Amniotic epithelial cell (primary cell): ENCODE results near the gene LMO7.

Experiments used
- DNase-seq: peaks from one replicate; pipeline ENCODE4 v3.0.0-alpha.2; 2010; ENCODE audit warnings: low read depth

The LMO7 gene

DNA sequence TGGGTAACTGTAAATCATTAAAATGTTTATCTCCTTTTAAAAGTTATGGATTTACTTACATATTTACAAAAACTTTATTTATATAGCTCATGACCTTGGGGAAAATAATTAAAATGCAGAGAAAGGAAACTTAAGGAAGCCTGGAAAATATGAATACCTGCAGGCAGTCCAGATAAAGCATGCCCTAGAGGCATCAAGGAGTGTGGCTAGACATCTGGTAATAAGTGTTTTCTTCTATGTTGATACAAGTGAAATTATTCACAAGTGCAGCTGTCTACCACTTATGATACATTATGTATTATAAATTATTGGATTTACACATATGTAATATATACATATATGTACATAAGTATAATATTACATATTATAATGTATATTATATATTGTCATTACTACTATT is 207.9 kb downstream of the LMO7 start:
- DNase-seq, result no peak

DNA sequence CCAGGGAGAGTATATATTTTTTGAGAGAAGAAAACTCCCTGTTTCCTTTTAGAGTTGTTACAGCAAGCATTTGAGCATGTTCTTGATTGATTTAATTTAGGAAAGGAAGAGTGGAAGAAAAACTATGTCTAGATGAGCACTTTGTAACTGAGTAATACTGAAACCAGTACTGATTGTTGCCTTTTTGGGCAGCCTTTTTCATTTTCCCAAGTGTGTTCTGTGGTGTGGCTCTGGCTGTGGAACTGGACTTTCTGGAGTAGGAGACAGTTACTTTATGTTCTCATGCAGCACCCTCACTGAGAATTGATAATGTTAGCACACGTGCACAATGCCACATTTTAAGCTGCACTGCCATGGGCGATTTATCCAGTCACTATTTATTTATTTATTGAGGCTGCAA is 211.5 kb downstream of the LMO7 start:
- DNase-seq, result no peak

DNA sequence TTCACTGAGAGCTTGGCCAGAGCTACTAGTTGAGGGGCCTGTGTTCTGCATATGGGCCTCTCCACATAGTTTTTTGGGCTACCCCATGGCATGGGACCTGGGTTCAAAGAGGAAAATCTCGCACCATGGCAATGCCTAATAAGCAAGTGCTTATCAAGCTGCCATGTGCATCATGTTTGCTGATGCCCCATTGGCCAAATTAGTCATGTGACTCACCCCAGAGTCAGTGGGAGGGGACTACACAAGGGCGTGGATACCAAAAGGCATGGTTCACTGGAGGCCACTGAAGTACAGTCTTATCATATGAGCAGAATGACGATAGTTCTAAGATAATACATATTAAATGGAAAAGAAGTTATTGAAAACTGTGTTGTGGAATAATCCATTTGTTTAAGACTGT is 214.8 kb downstream of the LMO7 start:
- no peak for DNase-seq

DNA sequence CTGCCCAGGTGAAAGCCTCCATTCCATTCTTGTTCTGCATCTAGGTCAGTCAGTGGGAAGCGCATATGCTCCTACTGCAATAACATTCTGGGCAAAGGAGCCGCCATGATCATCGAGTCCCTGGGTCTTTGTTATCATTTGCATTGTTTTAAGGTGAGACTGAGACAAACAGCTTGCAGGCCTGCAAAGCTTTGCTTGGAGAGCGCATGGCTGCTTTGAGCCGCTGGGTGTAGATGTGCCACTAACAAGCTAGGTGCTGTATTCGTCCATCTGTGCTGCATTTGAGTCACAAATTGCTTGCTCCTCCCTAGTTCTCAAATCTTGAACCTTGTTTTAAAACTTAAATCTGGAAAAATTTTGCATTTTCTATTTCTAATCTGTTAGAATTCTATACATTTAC is 219.1 kb downstream of the LMO7 start:
- DNase-seq, result no peak

DNA sequence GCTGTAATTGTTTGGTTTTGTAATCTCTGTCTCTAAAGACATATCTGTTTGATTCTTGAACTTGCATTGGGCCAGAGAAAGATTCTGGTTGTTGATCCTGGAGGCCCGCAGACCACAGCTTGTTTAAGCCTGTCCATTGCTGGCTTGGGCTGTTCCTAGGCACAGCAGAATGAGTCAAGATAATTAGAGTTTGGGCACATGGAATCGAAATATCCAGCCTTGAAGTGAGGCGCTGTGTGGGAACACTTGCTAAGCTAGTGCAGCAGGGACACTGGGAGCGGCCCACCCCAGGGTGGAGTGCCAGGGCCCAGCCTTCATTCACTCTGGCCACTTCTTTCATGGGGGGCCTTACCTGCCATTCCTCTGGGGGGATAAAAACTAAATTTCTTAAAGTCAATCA is 219.7 kb downstream of the LMO7 start:
- DNase-seq, result no peak

DNA sequence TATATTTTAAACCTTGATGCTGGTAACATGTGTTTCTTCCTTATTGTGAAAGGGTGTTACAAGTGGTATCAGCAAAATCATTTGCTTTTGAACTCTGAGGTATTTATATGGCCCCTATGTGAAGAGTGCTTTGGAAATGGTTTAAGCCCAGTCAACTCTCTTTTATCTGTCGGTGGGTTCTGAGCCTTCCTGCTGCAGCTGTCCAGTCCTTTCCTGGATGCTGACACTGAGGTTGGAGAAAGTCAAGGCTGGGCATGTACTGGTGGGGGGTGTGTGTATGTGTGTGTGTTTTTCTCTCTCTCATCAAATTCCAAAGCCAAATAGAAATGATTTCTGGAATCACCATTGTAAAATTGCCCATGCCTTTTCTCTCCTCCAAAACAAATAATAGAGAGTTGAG is 221.2 kb downstream of the LMO7 start:
- DNase-seq, result no peak

DNA sequence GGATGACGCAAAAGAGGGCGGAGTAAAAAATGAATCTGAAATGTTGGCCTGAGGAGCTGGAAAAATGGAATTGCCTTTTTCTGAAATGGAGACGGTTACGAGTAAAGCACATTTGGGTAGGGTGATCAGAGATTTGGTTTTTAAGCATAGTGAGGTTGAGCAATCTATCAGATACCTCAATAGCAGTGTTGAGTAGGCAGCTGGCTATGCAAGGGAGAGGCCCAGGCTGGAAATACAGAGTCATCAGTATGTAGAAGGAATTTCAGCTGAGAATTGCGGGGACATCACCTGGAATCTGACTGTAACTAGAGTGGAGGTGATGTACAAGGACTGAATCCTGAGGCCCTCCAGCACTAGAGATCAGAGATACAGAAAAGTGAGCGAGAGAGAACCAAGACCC is 224.8 kb downstream of the LMO7 start:
- DNase-seq, result no peak

DNA sequence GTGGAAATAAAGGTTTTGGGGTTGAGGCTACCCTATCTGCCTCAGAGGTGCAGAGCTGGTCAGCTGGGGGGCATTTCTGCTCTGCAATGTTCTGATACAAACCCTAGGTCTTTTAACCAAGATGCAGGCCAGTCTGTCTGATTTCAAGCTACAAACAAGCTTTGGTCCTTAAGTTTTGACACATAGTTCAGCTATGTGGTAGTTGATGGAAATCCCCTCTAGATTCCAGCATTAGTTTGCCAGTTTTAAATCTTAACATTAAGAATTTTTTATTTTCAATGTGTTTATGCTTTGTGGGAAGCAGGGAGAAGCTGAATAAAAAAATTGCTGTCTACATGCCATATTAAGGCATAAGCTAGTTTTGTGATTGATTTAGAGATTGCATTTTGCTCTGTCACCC is 225.7 kb downstream of the LMO7 start:
- no peak for DNase-seq

DNA sequence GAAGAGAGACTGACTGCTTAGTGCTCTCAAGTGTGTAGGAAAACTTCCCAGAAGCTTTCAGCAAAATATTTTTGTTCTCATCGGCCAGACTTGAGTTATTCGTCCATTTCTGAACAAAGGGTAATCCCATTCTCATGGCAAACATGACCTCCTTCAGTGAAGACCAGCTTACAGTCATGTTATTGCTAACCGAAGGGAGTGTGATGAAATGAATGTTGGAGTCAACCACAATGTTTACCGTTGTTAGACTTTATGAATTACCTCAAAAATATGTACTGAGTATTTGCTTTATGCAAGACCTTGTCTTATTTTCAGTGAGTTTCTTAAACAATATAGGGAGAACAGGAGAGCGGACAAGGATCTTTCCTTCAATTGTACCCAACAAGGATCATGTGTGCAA is 228.6 kb downstream of the LMO7 start:
- peak; percentile 99 for DNase-seq

DNA sequence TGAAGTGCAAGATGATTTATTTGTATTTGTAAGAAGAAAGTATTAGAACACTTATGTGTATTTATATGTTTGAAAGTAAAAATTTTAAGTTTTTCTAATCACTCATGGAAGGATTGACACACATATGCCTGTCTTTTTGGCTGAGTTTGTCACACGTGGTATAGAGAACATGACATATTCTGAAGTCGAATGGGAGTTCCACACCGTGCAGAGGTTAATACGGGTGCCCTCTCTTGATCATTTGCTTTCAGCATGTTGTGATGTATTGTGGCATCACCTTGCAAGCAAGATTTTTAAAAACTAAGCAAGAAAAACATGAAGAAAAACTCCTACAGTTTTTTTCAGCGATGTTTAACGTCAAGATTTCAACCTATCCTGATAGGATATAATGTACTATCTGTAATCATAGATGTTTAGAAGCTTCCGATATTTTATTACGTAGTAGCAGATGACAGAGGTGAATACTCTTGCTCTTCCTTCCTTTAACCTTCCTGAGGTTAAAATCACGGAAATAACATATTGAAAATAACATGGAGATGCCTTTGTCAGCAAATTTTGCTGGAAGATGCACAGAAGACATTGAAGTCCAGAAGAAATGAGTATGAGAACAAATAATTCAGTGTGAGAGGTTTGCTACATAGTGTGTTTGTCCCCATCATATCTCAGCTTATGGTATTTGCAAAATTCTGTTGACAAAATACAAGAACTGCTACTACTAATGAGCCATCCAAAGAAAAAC is 231.4 kb downstream of the LMO7 start:
- DNase-seq, result no peak

DNA sequence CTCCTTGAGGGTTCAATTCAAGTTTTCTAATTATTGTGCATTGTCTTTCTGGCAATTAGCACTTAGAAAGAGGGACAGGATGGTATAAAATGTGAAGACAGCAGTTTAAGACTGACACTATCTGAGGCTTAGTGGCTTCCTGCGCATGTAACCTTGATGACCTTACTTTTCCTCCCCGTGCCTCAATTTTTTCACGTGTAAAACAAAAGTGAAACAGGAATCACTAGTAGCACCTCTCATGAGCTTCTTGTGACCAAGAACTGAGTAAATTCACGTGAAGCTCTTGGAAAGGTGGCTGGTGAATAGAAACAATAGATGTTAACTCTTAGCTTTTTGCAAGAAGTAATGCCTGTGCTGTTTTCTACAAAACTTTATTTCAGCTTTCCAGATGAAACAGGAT is 233.9 kb downstream of the LMO7 start:
- DNase-seq, result no peak

DNA sequence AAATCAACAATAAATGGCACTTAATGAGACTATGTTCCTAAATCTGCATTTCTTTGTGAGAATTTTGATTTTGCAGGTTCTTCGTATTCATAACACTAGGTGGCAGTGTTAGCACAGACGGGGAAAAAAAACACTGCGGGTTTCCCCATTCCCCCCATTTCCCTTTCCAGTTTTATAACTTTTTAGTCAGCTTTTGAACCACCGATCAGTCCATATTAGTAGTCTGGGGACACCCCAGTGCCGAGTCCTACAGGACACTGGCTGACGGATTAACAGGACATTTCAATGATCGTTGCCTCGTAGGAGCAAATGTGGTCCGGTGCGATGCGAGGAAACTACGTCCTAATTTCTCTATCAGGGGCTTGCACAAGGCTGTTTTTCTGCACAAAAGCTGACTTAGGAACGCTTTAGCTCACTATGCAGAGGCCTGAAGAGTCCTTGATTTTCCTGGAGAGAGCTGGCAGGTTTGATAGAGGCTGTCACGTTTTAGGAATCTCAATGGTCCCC is 234.3 kb downstream of the LMO7 start:
- DNase-seq, result peak; percentile 20

DNA sequence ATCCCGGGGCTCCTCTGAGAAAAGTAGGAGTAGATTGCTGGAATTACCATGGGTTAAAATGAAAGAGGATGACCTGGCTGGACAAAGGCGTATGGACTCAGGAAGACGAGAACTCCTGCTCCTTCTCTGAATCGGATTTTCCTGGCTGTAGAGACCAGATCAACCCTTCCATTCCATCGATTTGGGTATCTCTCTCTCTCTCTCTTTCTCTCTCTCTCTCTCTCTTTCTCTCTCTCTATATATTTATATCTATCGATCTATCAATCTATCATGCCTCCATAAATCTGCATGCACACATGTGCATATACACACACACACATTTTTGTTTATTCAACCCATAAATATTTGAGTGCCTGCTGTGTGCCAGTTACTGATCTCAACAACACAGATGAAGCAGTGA is 234.9 kb downstream of the LMO7 start:
- DNase-seq, result no peak

DNA sequence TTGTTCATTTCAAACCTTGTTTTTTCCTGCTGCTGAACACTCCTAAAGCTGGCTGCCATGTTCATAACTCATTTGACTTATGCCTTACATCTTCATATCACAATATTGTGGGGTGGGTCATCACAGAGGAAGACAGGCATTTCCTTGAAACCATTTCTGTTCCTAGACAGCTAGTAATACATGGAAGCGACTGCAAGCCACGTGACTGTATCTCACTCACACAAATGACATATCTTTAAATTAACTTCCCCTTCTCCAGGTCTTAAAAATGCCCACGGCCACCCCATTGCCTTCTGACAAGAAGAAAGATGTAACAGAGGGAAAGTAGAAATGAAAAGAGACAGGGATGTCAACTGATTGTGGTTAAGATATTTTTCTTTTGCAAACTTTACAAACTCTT is 236.8 kb downstream of the LMO7 start:
- DNase-seq, result no peak

DNA sequence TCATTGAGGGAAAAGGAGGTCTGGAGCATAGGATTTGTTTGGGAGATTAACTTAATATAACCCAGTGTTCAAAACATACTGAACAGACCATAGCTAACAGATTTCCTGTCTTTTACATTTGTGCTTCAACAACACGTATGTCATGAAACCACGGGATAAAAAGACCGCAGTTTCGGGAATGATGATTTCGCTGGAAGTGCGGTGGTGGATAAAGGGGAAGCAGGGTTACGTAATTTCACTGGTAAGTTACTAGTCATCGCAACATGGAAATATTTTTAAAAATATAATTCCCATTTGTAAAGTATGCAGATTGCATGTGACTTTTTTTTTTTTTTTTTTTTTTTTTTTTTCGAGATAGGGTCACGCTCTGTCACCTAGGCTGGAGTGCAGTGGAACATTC is 237.4 kb downstream of the LMO7 start:
- peak; percentile 49 for DNase-seq

DNA sequence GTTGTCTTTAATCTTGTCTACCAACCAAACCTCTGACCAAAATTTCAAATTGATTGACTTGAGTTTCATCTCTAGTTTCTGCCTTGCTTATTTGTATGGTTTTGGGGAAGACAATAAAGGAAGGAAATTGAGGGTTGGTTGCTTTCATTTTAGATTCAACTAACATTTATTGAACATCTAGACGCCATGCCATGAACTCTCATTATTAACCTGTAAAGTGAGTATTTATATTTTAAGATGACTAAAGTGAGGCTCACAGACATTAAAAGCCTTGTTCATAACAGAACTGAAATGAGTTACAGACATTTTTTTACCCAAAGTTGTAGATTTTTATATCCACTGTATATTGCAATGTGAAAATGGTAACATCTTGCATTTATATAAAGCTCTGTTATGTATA is 239.3 kb downstream of the LMO7 start:
- DNase-seq, result no peak

DNA sequence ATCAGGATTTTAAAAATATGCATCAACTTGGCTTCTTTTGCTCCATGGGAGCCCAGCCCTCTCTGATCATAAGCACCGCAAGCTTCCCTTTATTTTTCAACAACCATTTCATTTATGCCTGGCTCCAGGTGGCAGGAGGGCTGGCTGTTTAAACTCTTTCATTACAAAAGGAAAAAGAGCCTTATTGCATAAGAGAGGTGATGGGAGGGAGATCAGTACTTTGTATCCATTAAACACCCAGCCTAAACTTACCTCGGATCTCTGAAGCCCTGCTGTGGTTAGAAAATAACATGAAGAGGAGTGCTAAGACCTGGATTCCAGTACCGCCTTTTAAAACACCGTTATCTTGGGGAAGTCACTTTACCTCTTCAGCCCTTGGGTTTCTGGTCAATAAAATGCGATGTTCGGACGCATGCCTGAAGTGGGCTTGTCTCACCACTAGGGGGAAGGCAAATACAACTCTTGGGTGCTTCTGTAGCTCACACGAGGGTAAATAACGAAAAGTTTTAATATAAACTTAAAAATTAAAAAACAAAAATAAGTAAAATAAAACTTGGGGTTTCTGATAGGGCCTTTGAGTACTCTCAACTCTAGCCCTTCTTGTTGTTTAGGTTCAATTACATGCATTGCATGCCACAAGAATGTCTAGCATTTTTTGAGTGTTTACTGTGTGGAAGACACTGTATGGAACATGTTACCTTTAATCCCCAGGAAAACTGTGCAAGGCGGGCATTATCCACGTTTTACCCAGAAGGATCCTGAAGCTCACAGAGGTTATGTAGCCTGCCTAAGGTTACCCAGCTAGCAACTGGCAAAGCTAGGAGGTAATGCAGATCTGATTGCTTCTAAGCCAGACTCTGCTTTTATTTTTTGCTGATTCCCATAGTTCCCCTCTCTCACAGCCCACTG is 240.3 kb downstream of the LMO7 start:
- DNase-seq, result peak; percentile 60

DNA sequence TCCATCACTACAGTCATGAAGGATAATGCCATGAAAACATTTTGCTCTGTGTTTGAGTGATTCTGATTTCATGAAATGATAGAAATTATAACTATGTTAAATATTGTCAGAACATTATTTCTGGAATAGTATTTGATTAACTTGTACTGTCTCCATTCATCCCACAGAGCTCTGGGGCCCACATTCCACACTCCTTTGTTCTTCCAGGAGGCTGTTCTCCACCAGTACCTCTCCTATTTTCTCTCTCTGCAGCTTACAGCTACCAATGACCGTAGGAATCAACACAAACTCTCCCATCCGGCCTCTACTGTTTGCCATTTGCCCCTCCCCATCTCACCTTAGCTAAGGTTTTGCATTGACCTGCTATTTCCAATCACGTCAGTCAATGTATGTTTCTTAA is 240.9 kb downstream of the LMO7 start:
- DNase-seq, result no peak

DNA sequence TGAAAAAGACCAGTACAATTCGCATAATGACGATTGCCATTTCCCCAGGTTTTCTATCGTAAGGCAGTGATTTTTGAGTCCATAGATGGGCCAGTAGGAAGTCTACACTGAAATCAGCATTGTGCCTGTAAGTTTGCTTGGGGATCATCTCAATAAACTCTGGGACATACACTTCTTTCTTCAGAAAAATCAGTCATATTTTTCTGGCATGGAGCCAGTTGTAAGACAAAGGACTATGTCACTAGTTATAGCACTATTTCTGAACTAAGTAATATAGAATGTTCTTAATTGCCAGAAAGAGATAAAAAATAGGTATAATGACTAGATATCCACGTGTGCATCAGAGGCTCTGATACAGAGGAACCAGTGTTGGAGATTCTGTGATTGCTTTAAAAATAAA is 243.5 kb downstream of the LMO7 start:
- no peak for DNase-seq

DNA sequence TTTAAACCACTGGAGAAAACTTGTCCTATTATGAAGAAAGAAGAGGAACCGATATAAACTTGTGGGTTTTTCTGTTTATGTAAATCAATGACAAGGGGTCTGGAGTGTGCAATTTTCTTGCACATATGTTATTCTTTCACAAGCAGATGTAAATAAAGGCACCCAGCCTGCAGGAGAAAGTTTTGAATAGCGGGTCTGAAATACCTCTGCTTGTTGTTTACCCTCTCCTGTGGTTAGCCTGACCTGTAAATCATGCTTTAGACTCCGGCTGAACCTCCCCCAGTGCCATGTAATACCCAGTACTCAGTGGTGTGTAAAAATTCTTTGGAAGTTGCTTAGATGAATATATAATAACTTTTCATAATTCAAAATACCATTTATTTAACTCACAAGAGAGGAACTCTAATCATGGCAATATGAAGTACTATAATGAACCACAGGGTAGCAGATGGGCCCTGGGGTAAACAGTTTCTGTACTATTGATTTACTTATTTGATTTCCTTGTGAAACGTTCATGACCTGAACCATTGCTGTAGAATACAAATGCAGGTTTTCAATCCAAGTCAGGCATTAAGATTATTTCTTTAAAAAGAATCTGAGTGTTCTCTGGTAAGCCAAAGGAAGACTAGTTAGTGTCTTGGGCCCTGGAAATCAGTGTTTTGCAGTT is 245.1 kb downstream of the LMO7 start:
- peak; percentile 95 for DNase-seq

DNA sequence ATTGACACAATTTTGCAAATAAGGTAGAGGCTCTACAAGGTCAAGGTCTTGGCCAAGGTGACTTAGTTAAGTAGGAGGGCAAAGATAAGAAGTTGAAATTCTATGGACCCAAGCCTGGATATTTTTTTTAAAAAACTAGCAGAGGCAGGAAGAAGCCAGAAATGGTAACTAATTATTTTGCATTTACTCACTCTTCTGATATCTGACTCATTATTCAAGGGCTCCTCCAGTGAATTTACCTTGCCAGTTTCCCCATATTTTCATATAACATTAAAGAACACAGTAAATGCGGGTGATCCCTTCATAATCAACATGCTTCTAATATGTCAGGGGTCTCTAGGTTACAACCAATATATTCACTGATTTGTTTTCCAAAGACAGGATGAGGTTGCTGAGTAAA is 246.1 kb downstream of the LMO7 start:
- DNase-seq, result no peak

DNA sequence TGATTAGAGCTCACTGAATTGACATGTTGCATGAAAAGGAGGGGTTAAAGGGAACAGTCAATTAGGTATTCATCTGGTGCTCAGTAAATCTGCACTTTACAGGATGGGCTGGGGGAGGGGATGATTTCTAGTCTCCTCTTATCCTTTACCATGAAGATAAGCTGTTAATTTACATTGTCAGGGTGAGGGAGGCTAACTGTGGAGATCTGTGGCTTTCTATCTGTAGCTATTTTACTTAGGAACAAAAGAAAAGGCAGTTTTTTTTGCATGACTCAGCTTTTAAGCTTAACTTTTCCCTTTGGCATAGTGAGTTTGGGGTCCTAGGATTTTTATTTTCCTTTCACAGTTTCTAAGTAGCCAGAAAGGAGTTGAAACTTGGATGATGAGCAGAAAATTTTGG is 253.3 kb downstream of the LMO7 start:
- DNase-seq, result peak; percentile 20

DNA sequence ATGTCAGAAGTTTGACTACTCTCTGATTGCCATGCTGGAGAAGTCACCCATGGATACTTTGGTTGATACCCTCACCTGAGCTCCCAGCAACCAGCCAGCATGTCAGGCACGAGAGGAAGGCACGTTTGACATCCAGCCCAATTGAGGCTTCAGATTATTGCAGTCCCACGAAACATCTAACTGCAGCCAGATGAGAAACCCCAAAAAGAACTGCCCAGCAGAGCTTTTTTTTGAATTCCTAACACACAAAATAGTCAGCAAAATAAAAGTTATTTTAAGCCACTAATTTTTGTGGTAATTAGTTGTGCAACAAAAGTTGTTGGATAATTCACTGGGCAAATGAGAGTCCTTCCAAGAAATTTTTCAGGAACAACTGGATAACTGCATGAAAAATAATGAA is 259.0 kb downstream of the LMO7 start:
- DNase-seq, result no peak
